MCF 10A (cell line): ENCODE data around the gene ARL15. TPM values are rescaled to one million over a fixed set of nuclear protein-coding genes. Genes with fewer than 3 reads are reported as not detected.

ENCODE experiments used
- BruUV-seq: library from RNA; stranded (reverse); fragments of 400-500 nt; replicated peaks from 2 replicates; lab custom pipeline; 2021; lab: Mats Ljungman, UMichigan
- CTCF ChIA-PET: fragments of 300-600 bp; sonication (Branson Sonifier 250); formaldehyde crosslinking; extraction: SDS; loops from one replicate; lab custom pipeline; 2021; ENCODE audit warnings: antibody characterized with exemption, inconsistent platforms; lab: Yijun Ruan, JAX
- POLR2A ChIA-PET: fragments of 300-600, 350-650 bp; sonication (Branson Sonifier 250); formaldehyde crosslinking; extraction: SDS; loops from one replicate; lab custom pipeline; 2020; ENCODE audit warnings: antibody characterized with exemption, inconsistent platforms; lab: Yijun Ruan, JAX
- DNase-seq: peaks from one replicate; pipeline ENCODE4 v3.0.0-alpha.2; 2018; ENCODE audit not compliant: unreplicated experiment
- H3K27ac Mint-ChIP-seq: one replicate; pipeline ENCODE4 v1.8.0; 2022; ENCODE audit warnings: mild to moderate bottlenecking, low read depth, mixed read lengths; ENCODE audit not compliant: unreplicated experiment
- H3K27me3 Mint-ChIP-seq: one replicate; pipeline ENCODE4 v1.8.0; 2022; ENCODE audit warnings: mixed read lengths; ENCODE audit not compliant: insufficient read depth, unreplicated experiment
- H3K36me3 Mint-ChIP-seq: one replicate; pipeline ENCODE4 v1.8.0; 2022; ENCODE audit warnings: mild to moderate bottlenecking, moderate library complexity, mixed read lengths; ENCODE audit not compliant: insufficient read depth, unreplicated experiment
- H3K4me1 Mint-ChIP-seq: one replicate; pipeline ENCODE4 v1.8.0; 2022; ENCODE audit warnings: mixed read lengths; ENCODE audit not compliant: insufficient read depth, unreplicated experiment
- H3K4me3 Mint-ChIP-seq: one replicate; pipeline ENCODE4 v1.8.0; 2022; ENCODE audit warnings: mild to moderate bottlenecking, moderate library complexity, mixed read lengths; ENCODE audit not compliant: unreplicated experiment
- H3K9me3 Mint-ChIP-seq: one replicate; pipeline ENCODE4 v1.8.0; 2022; ENCODE audit warnings: mixed read lengths; ENCODE audit not compliant: unreplicated experiment
- intact Hi-C: fragments of 100-400 bp; cut with micrococcal nuclease; formaldehyde crosslinking; loops from 2 replicates; pipeline ENCODE4 v1.14.1; 2022
- total RNA-seq: library from RNA; stranded (reverse); gene quantifications from 2 replicates; pipeline ENCODE4 v1.2.3, GENCODE V29; 2022
- TF ChIP-seq, protein P1 (sequence below): fragments of 200-600 bp; IDR thresholded peaks from one replicate; pipeline ENCODE4 v1.8.0; 2022; ENCODE audit warnings: antibody characterized with exemption, mild to moderate bottlenecking; ENCODE audit not compliant: unreplicated experiment

ARL15 gene
- total RNA-seq, 1 experiment from 2014 or later, result 11.3 TPM

DNA sequence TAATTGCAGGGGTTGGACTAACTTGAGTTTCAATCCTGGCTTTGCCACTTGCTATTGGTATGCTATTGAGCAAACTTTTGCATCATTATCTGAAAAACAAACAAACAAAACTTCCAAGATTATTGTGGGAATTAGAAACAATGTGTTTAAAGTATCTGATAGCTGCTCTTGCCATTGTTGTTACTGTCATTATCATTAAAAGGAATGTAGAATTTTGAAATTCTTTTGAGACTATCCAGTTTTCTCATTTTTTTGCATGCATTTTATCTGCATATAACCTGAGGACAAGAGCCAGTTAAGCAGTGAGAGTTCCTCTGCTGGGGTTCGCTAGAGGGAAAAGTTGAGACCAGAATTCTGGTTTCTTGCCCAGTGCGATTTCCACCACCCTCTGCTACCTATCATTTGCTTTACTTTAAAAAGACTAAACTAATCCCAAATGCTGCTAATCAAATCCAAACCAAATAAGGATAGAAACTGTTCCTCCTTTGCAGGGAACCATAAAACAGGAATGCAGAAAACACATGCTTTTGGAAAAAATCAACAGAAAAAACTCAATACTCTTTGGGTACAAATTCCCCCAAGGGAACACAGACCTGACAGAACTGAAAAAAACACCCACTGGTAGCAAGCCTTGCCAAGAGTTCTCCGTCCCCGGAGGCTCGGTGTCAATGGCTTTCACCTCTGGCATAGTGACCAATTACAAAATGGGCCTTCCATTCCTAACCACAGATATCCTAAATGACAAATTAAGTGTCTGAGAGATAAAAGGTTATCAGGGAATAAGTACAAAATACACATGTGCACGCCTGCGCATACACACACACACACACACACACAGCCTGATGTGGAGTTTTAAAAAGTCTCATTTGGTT is 373.7 kb downstream of the ARL15 start:
- BruUV-seq, result no TSS peak
- DNase-seq, result no peak
- ChIA-PET POLR2A (interaction anchor here (0.7 kb wide), 1 partner anchor 12 kb away, joined by 3 read pairs; no protein-coding TSS in a partner anchor), CTCF (no interaction called here)
- H3K4me1 Mint-ChIP-seq, result no peaks in the 10 kb centered on the region
- H3K36me3 Mint-ChIP-seq, result no peaks in the 10 kb centered on the region
- H3K4me3 Mint-ChIP-seq, result no peak overlapping the region
- no peak overlapping the region for H3K27ac Mint-ChIP-seq
- intact Hi-C loops, result no loop called here
- TF ChIP-seq, protein P1, sequence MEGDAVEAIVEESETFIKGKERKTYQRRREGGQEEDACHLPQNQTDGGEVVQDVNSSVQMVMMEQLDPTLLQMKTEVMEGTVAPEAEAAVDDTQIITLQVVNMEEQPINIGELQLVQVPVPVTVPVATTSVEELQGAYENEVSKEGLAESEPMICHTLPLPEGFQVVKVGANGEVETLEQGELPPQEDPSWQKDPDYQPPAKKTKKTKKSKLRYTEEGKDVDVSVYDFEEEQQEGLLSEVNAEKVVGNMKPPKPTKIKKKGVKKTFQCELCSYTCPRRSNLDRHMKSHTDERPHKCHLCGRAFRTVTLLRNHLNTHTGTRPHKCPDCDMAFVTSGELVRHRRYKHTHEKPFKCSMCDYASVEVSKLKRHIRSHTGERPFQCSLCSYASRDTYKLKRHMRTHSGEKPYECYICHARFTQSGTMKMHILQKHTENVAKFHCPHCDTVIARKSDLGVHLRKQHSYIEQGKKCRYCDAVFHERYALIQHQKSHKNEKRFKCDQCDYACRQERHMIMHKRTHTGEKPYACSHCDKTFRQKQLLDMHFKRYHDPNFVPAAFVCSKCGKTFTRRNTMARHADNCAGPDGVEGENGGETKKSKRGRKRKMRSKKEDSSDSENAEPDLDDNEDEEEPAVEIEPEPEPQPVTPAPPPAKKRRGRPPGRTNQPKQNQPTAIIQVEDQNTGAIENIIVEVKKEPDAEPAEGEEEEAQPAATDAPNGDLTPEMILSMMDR, result no peak
- H3K27me3 Mint-ChIP-seq, result no peaks in the 10 kb centered on the region
- H3K9me3 Mint-ChIP-seq, result no peaks in the 10 kb centered on the region

DNA sequence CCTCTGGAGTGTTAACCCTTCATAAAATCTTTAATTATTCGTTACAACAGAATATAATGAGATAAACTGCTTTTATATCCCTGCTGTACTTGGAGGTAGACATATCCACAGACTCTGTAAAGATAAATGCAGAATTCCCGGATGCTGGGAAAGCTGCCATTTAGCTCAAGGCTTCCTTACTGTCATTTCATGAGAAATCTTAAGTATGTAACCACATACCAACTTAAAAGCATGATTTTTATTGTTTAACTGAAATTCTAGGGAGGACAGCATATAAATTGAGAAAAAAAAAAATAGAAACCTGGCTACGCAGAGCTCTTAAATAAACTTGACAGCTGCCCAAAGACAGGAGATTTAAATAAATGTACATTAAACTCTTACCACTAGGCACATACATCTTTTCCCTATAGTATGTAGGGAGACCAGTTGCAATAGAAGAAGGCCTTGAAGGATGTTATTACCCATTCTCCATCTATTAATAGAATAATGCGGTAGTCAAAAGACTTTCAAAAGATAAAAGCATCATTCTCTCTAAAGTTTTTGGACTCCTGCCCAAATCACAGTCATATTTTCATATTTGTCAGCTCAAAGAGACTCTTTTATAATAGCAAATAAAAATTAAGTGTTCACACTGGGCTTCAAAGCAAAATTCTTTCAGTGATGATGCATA is 376.1 kb downstream of the ARL15 start:
- ChIA-PET POLR2A (interaction anchor here (0.6 kb wide), 1 partner anchor 10 kb away, joined by 3 read pairs; no protein-coding TSS in a partner anchor), CTCF (no interaction called here)
- TF ChIP-seq, protein P1, result no peak
- Mint-ChIP-seq H3K36me3 (no peaks in the 10 kb centered on the region), H3K4me3 (no peak overlapping the region), H3K9me3 (no peaks in the 10 kb centered on the region), H3K27me3 (no peaks in the 10 kb centered on the region), H3K4me1 (no peaks in the 10 kb centered on the region), H3K27ac (no peak overlapping the region)
- BruUV-seq, result no TSS peak
- intact Hi-C loops, result no loop called here
- no peak for DNase-seq

DNA sequence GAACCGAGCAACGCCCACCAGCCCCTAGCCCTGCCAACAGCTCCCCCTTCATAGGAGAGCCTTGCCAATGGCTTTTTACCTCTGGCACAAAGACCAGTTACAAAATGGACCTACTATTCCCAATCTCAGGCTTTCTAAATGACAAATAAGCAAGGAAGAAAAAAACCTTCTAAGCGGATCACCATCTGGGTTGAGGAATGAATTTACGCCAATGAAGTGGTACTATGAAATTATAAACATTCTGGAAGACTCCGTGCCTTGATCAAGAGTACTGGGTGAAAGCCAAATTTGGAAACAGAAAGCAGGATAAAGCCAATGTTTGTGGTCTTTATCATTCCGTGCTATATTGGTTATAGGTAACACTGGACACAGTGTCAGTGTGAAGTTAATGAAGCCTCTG is 378.0 kb downstream of the ARL15 start:
- no peaks in the 10 kb centered on the region for H3K27me3 Mint-ChIP-seq
- POLR2A ChIA-PET, result interaction anchor here (0.6 kb wide), 1 partner anchor 359 kb away, joined by 3 read pairs; no protein-coding TSS in a partner anchor
- CTCF ChIA-PET, result no interaction called here
- H3K4me1 Mint-ChIP-seq, result no peaks in the 10 kb centered on the region
- intact Hi-C loops, result no loop called here
- TF ChIP-seq, protein P1, result no peak
- H3K36me3 Mint-ChIP-seq, result no peaks in the 10 kb centered on the region
- H3K9me3 Mint-ChIP-seq, result no peaks in the 10 kb centered on the region
- no peak overlapping the region for H3K27ac Mint-ChIP-seq
- no peak overlapping the region for H3K4me3 Mint-ChIP-seq
- DNase-seq, result no peak
- no TSS peak for BruUV-seq

DNA sequence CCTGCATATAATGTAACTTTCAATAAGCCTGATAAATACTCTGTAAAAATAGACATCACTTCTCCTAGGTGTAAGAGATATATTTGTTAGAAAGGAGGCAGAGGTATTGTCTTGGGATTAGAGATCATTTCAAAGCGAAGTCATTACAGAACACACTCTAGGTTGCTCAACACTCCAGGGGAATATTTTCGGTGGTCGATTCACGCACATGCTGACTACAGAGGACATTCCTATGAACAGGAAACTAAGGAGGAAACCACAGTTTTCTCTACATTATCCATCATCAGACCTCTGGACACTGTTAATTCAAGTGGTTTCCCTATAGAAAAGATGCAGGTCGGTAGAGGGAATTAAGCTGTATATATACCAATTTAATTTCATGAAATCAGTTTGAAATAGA is 379.9 kb downstream of the ARL15 start:
- BruUV-seq, result no TSS peak
- DNase-seq, result no peak
- intact Hi-C loops, result no loop called here
- TF ChIP-seq, protein P1, result no peak
- Mint-ChIP-seq H3K36me3 (no peaks in the 10 kb centered on the region), H3K4me1 (no peaks in the 10 kb centered on the region), H3K27me3 (no peaks in the 10 kb centered on the region), H3K9me3 (no peaks in the 10 kb centered on the region), H3K27ac (no peak overlapping the region), H3K4me3 (no peak overlapping the region)
- CTCF ChIA-PET, result no interaction called here
- POLR2A ChIA-PET, result no interaction called here
